H1 (cell line): ENCODE measurements around the gene FGF2. TPM values are rescaled to one million over a fixed set of nuclear protein-coding genes. Genes with fewer than 3 reads are reported as not detected.

Experiments used
- ASH2L ChIP-seq: fragments of 200-600, 300-600 bp; sonication (generic); IDR thresholded peaks from one replicate; pipeline ENCODE4 v1.7.1; 2017; ENCODE audit warnings: low read length
- ATF3 ChIP-seq: IDR thresholded peaks from 2 replicates; pipeline ENCODE4 v1.6.1; 2011; ENCODE audit warnings: low read depth, mild to moderate bottlenecking, low read length; ENCODE audit not compliant: insufficient read depth
- BCL11A ChIP-seq, 2 experiments: IDR thresholded peaks; one replicate each; pipeline ENCODE4 v1.6.1; 2011; ENCODE audit warnings: low read depth in 2 of 2, low read length in 2 of 2, mild to moderate bottlenecking in 2 of 2
- HDAC2 ChIP-seq, 2 experiments: fragments of 300-600 bp in 1 of 2; sonication (generic) in 1 of 2; IDR thresholded peaks; 2 replicates each; pipeline ENCODE4 v1.6.1; 2011 to 2012; ENCODE audit warnings: low read depth in 2 of 2, low read length in 2 of 2, mild to moderate bottlenecking in 2 of 2, moderate library complexity in 2 of 2, borderline replicate concordance in 1 of 2, inconsistent platforms in 1 of 2
- JUN ChIP-seq: IDR thresholded peaks from 2 replicates; pipeline ENCODE4 v1.6.1; 2011; ENCODE audit warnings: low read depth, mild to moderate bottlenecking, improper control_type of control experiment, low read length
- TBP ChIP-seq: IDR thresholded peaks from 2 replicates; pipeline ENCODE4 v1.6.1; 2011; ENCODE audit warnings: low read depth, low read length, improper control_type of control experiment
- polyA plus RNA-seq, 7 experiments: library from polyadenylated mRNA; depleted of rRNA in 3 of 7; stranded (reverse) in 5 of 7; unstranded in 2 of 7; fragments of >200 nt in 5 of 7; fragments of 200-250 nt in 2 of 7; gene quantifications; 1 replicate in 5 of 7; 2 replicates in 1 of 7; 4 replicates in 1 of 7; pipeline versions ENCODE4 v1.2.1 to v1.2.3, GENCODE V29; 2011 to 2013; ENCODE audit warnings: missing spikeins in 2 of 7, mixed read lengths in 2 of 7
- total RNA-seq: library from RNA; stranded (reverse); fragmentation: NEBNext Ultra II Directional; extraction: Animal tissue kit (Norgen Biotek cat#: 25700); gene quantifications from 2 replicates; pipeline ENCODE4 v1.2.1, GENCODE V29; 2021
- TF ChIP-seq, protein P1 (sequence below): IDR thresholded peaks from 2 replicates; pipeline ENCODE4 v1.6.1; 2012; ENCODE audit warnings: inconsistent platforms

Gene FGF2
- total and polyA plus RNA-seq, 2 of the 8 experiments (the other 6 are each of a cell fraction or from before 2014, with no cell fraction given), result 23.4 to 145 TPM

- TF ChIP-seq, protein P1, sequence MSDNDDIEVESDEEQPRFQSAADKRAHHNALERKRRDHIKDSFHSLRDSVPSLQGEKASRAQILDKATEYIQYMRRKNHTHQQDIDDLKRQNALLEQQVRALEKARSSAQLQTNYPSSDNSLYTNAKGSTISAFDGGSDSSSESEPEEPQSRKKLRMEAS, result no peak
- TF ChIP-seq ASH2L (no peak), JUN (no peak), HDAC2 (IDR thresholded peaks at IDR 0.05; ENCODE audit: borderline replicate concordance in 1 of 2, low read depth in 2 of 2, low read length in 2 of 2) (no peak), ATF3 (no peak), BCL11A (IDR thresholded peaks at IDR 0.05; ENCODE audit: low read depth in 2 of 2, low read length in 2 of 2) (no peak), TBP (no peak)
These were observed 32.8 kb upstream of the FGF2 start (continued) for GRCh38 chr4:122793811-122794210.
